K562 (cell line): ENCODE measurements around the gene ACTN1. TPM values are rescaled to one million over a fixed set of nuclear protein-coding genes. Genes with fewer than 3 reads are reported as not detected.
A peak's percentile ranks its signal among the peaks of the same experiment; 100 is the strongest.

Experiments used
- ATAC-seq: fragments of 200-7000 bp; cut with Tn5 transposase; 3 replicates; pipeline ENCODE4 v1.9.1; 2020; ENCODE audit warnings: moderate library complexity
- BruUV-seq: library from RNA; stranded (reverse); fragments of 400-500 nt; replicated peaks from 2 replicates; lab custom pipeline; 2021; lab: Mats Ljungman, UMichigan
- CTCF ChIA-PET: fragments of 300-600 bp; formaldehyde crosslinking; extraction: SDS; loops from one replicate; lab custom pipeline; 2021; ENCODE audit warnings: low intra/inter-chr PET ratio; lab: Yijun Ruan, JAX
- POLR2A ChIA-PET: fragments of 300-600, 350-650 bp; sonication (Branson Sonifier 250); formaldehyde crosslinking; extraction: SDS; loops from one replicate; lab custom pipeline; 2021; ENCODE audit warnings: antibody characterized with exemption, inconsistent platforms; lab: Yijun Ruan, JAX
- DNase-seq, 4 experiments: peaks; one replicate each; pipeline versions ENCODE4 v3.0.0 to v3.0.0-alpha.2; 2011 to 2018; ENCODE audit warnings: low spot score in 3 of 4, mixed read lengths in 3 of 4; ENCODE audit errors: extremely low read depth in 1 of 4
- FAIRE-seq: peaks from 2 replicates; lab custom pipeline; 2011; peaks lifted over from hg19 to GRCh38; lab: Jason Lieb, UNC
- H2AFZ ChIP-seq: 2 replicates; pipeline ENCODE4 v1.6.0; 2011; ENCODE audit warnings: low read depth, low read length, control low read depth, inconsistent platforms
- H3K27ac ChIP-seq: fragments of 200-600 bp; 3 replicates; pipeline ENCODE4 v1.8.0; 2011; ENCODE audit warnings: low read depth, mild to moderate bottlenecking, control low read depth, inconsistent platforms, low read length, moderate library complexity, mixed read lengths; ENCODE audit errors: extremely low read depth
- H3K27me3 ChIP-seq, 2 experiments: fragments of 300-600 bp in 1 of 2; 2 replicates in 1 of 2; 3 replicates in 1 of 2; pipeline versions ENCODE4 v1.6.0 to v1.8.0; 2011; ENCODE audit warnings: inconsistent platforms in 2 of 2, low read length in 2 of 2, mild to moderate bottlenecking in 1 of 2, mixed read lengths in 1 of 2, moderate library complexity in 1 of 2; ENCODE audit not compliant: control insufficient read depth in 2 of 2, insufficient read depth in 2 of 2
- H3K36me3 ChIP-seq: fragments of 300-600 bp; 3 replicates; pipeline ENCODE4 v1.8.0; 2011; ENCODE audit warnings: mild to moderate bottlenecking, low read length, inconsistent platforms; ENCODE audit not compliant: control insufficient read depth, insufficient read depth
- H3K4me1 ChIP-seq, 2 experiments: fragments of 200-600 bp in 1 of 2; replicated peaks in 1 of 2; 2 replicates in 1 of 2; 3 replicates in 1 of 2; pipeline versions ENCODE4 v1.5.1 to v1.8.0; 2011; ENCODE audit warnings: inconsistent platforms in 2 of 2, low read length in 2 of 2, mild to moderate bottlenecking in 1 of 2, mixed read lengths in 1 of 2, moderate library complexity in 1 of 2; ENCODE audit not compliant: control insufficient read depth in 2 of 2, insufficient read depth in 2 of 2
- H3K4me2 ChIP-seq: 2 replicates; pipeline ENCODE4 v1.6.1; 2011; ENCODE audit warnings: low read length, control low read depth, inconsistent platforms, mixed read lengths; ENCODE audit not compliant: insufficient read depth
- H3K4me3 ChIP-seq: fragments of 200-600 bp; sonication (generic), shearing (Covaris generic); 2 replicates; pipeline ENCODE4 v1.5.1; 2016; ENCODE audit warnings: control low read depth, inconsistent platforms
- H3K79me2 ChIP-seq: fragments of 200-600 bp; 3 replicates; pipeline ENCODE4 v1.8.0; 2011; ENCODE audit warnings: low read length, inconsistent platforms; ENCODE audit not compliant: control insufficient read depth, insufficient read depth
- H3K9ac ChIP-seq, 2 experiments: 2 replicates each; pipeline versions ENCODE4 v1.6.0 to v1.6.1; 2011; ENCODE audit warnings: low read depth in 2 of 2, low read length in 2 of 2, control low read depth in 1 of 2, inconsistent platforms in 1 of 2, mild to moderate bottlenecking in 1 of 2, mixed read lengths in 1 of 2; ENCODE audit not compliant: insufficient read depth in 1 of 2
- H3K9me1 ChIP-seq: one replicate; pipeline ENCODE4 v1.6.0; 2011; ENCODE audit warnings: inconsistent platforms, mild to moderate bottlenecking, low read length, moderate library complexity; ENCODE audit not compliant: control insufficient read depth, insufficient read depth
- H3K9me3 ChIP-seq: replicated peaks from 2 replicates; pipeline ENCODE4 v1.5.1; 2011; ENCODE audit warnings: low read depth, low read length, inconsistent platforms; ENCODE audit not compliant: control insufficient read depth, insufficient read depth
- H4K20me1 ChIP-seq: replicated peaks from 2 replicates; pipeline ENCODE4 v1.6.1; 2011; ENCODE audit warnings: low read length, inconsistent platforms, mixed read lengths; ENCODE audit not compliant: control insufficient read depth, insufficient read depth
- ARID1B ChIP-seq: fragments of 450-650 bp; IDR thresholded peaks from 2 replicates; pipeline ENCODE4 v1.6.1; 2016; ENCODE audit warnings: antibody characterized with exemption, mild to moderate bottlenecking, inconsistent platforms
- CBFA2T3 ChIP-seq: fragments of 450-650 bp; IDR thresholded peaks from 2 replicates; pipeline ENCODE4 v1.6.1; 2017
- CHCHD3 ChIP-seq: fragments of 250-450 bp; sonication (Bioruptor Pico); IDR thresholded peaks from 2 replicates; pipeline ENCODE4 v2.1.2; 2022; ENCODE audit warnings: mild to moderate bottlenecking
- CREB3L1 ChIP-seq: fragments of 450-650 bp; IDR thresholded peaks from 2 replicates; pipeline ENCODE4 v1.6.1; 2014; ENCODE audit warnings: low read depth, mild to moderate bottlenecking, moderate library complexity, borderline replicate concordance
- CREBBP ChIP-seq: IDR thresholded peaks from one replicate; pipeline ENCODE4 v1.6.1; 2012; ENCODE audit warnings: low read depth, mild to moderate bottlenecking, control low read depth, inconsistent platforms, low read length
- ETV1 ChIP-seq: fragments of 450-650 bp; conservative IDR thresholded peaks from 2 replicates; pipeline ENCODE4 v1.6.1; 2016; ENCODE audit warnings: missing genetic modification characterization, control low read depth, low read depth, missing compliant biosample characterization
- EWSR1 ChIP-seq: fragments of 450-650 bp; IDR thresholded peaks from 2 replicates; pipeline ENCODE4 v1.6.1; 2018; ENCODE audit warnings: borderline replicate concordance, mild to moderate bottlenecking, low read depth, moderate library complexity; ENCODE audit not compliant: partially characterized antibody
- MNT ChIP-seq, 2 experiments: fragments of 450-650 bp; conservative IDR thresholded peaks; 2 replicates each; pipeline ENCODE4 v1.6.1; 2017; ENCODE audit warnings: mild to moderate bottlenecking in 2 of 2, moderate library complexity in 2 of 2
- MXI1 ChIP-seq: IDR thresholded peaks from 2 replicates; pipeline ENCODE4 v1.6.1; 2011; ENCODE audit warnings: low read depth, mild to moderate bottlenecking, improper control_type of control experiment, low read length
- MYNN ChIP-seq, 2 experiments: sonication (generic); formaldehyde crosslinking in 1 of 2; IDR thresholded peaks; 2 replicates each; pipeline versions ENCODE4 v1.5.0 to v1.6.1; 2016 to 2020; ENCODE audit warnings: antibody characterized with exemption in 1 of 2, missing genetic modification reagents in 1 of 2
- NCOA6 ChIP-seq: fragments of 450-650 bp; IDR thresholded peaks from 2 replicates; pipeline ENCODE4 v1.6.1; 2017; ENCODE audit warnings: mild to moderate bottlenecking
- NFE2 ChIP-seq: IDR thresholded peaks from 2 replicates; pipeline ENCODE4 v1.6.1; 2014; ENCODE audit warnings: antibody characterized with exemption, low read depth
- RBM14 ChIP-seq: fragments of 200-400 bp; formaldehyde crosslinking; IDR thresholded peaks from 2 replicates; pipeline ENCODE4 v1.6.1; 2018; ENCODE audit warnings: low read depth, mild to moderate bottlenecking, low read length, moderate library complexity, borderline replicate concordance; ENCODE audit not compliant: insufficient read depth
- RFX1 ChIP-seq: fragments of 450-650 bp; IDR thresholded peaks from 2 replicates; pipeline ENCODE4 v1.6.1; 2016; ENCODE audit warnings: mild to moderate bottlenecking, moderate library complexity
- SMAD2 ChIP-seq: fragments of 150-350 bp; IDR thresholded peaks from 2 replicates; pipeline ENCODE4 v1.6.1; 2014; ENCODE audit warnings: low read depth, mild to moderate bottlenecking, low read length
- SMC3 ChIP-seq: conservative IDR thresholded peaks from 2 replicates; pipeline ENCODE4 v1.6.1; 2011; ENCODE audit warnings: low read depth, low read length, improper control_type of control experiment; ENCODE audit not compliant: insufficient read depth
- SPI1 ChIP-seq: IDR thresholded peaks from 2 replicates; pipeline ENCODE4 v1.6.1; 2011; ENCODE audit warnings: low read depth, low read length, control low read depth, borderline replicate concordance
- SRSF3 ChIP-seq: fragments of 200-400 bp; formaldehyde crosslinking; IDR thresholded peaks from 2 replicates; pipeline ENCODE4 v1.6.1; 2016; ENCODE audit warnings: mild to moderate bottlenecking, low read length, moderate library complexity; ENCODE audit not compliant: insufficient read depth
- TAF15 ChIP-seq: fragments of 200-400 bp; formaldehyde crosslinking; IDR thresholded peaks from 2 replicates; pipeline ENCODE4 v1.6.1; 2017; ENCODE audit warnings: mild to moderate bottlenecking, low read depth, low read length, moderate library complexity
- ZNF143 ChIP-seq: sonication (generic); formaldehyde crosslinking; IDR thresholded peaks from 2 replicates; pipeline ENCODE4 v1.9.0; 2022; ENCODE audit warnings: mild to moderate bottlenecking, missing genetic modification reagents
- WGBS: fragments of 100-300 bp; shearing (Covaris generic); methylation state at CpG from one replicate; pipeline ENCODE4 v1.1.6; 2016; ENCODE audit warnings: low coverage, mixed read lengths; ENCODE audit not compliant: insufficient coverage; ENCODE audit errors: missing lambda C conversion rate; 5-methylcytosine and 5-hydroxymethylcytosine counted together
- in situ Hi-C: fragments of 300-500 bp; cut with MboI; formaldehyde crosslinking; loops from 4 replicates; pipeline ENCODE4 v1.15.0; 2018; ENCODE audit warnings: inconsistent platforms, mixed read lengths
- intact Hi-C: fragments of 100-400 bp; cut with micrococcal nuclease; formaldehyde crosslinking; loops from 2 replicates; pipeline ENCODE4 v1.14.2; 2022
- polyA plus RNA-seq, 8 experiments: library from polyadenylated mRNA; depleted of rRNA in 4 of 8; stranded (reverse) in 5 of 8; unstranded in 3 of 8; fragments of >200 nt; fragmentation: Nextera tagmentation in 2 of 8; fragmentation: Illumina TruSeq in 1 of 8; extraction: Ambion mirVana in 2 of 8; extraction: Trizol in 1 of 8; gene quantifications; 2 replicates each; pipeline versions ENCODE4 v1.2.1 to v1.2.3, GENCODE V29; 2011 to 2014; ENCODE audit warnings: inconsistent platforms in 1 of 8, missing spikeins in 1 of 8
- total RNA-seq, 7 experiments: library from RNA; depleted of rRNA in 6 of 7; stranded (reverse); fragments of >200 nt in 6 of 7; fragmentation: Illumina TruSeq in 2 of 7; extraction: Trizol in 2 of 7; gene quantifications; 2 replicates each; pipeline versions ENCODE4 v1.2.1 to v1.2.3, GENCODE V29; 2011 to 2021; ENCODE audit warnings: low replicate concordance in 1 of 7
- TF ChIP-seq, protein P1 (sequence below): fragments of 450-650 bp; IDR thresholded peaks from 2 replicates; pipeline ENCODE4 v1.6.1; 2016

Gene ACTN1
- total and polyA plus RNA-seq, 9 of the 15 experiments (the other 6 are each of a cell fraction or from before 2014, with no cell fraction given) = 2.2 to 67.7 (median 34.5) TPM

DNA sequence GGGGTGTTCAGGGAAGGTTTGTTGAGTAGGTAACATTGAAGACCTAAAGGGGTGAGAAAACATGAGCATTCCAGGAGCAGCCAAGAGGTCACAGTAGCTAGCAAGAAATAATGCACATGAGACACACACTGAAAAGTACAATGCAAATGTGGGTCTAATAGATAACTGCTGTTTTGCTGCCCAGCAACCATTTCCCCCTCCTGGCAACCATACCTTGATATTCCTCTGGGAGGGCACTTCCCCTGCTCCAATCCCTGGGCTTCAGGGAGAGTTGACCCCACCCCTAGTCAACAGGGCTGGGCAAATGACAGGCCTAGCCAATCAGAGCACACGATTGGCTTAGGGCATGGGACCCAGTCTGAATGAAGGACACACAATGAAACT is 8.5 kb upstream of the ACTN1 start:
- Histone ChIP-seq H3K9ac (no peak overlapping the region), H3K9me3 (no peaks in the 10 kb centered on the region), H2AFZ (peak overlapping the region; percentile 65), H3K27ac (0 out of 3 replicates have a peak overlapping the region, but pooled peaks have one; percentile 7), H3K4me3 (no peak overlapping the region), H3K79me2 (no peaks in the 10 kb centered on the region), H3K27me3 (no peaks in the 10 kb centered on the region), H3K36me3 (no peaks in the 10 kb centered on the region), H4K20me1 (no peaks in the 10 kb centered on the region), H3K4me2 (no peak overlapping the region), H3K4me1 (peaks cover 0 to 9% of the 10 kb centered on the region in 2 experiments; a peak in 2 of 5 replicates), H3K9me1 (no peaks in the 10 kb centered on the region)
- peak; percentile 93 for FAIRE-seq
- ChIA-PET POLR2A (interaction anchor here (0.7 to 1.2 kb wide), 3 partner anchors 13 to 22 kb away, joined by 3 to 4 read pairs (median 4); no protein-coding TSS in a partner anchor), CTCF (no interaction called here)
- in situ Hi-C loops (no loop called here), intact Hi-C loops (no loop called here)
- ATAC-seq = peak; percentile 97
- peak; percentile 59 to 86 (median 66) for DNase-seq
- WGBS = no CpG with 5 or more reads among the region's 1 CpG
- BruUV-seq = no TSS peak
- no peak for TF ChIP-seq CREBBP
- no peak for TF ChIP-seq CHCHD3 (CRISPR knock-in tag)
- peak; percentile 64 for TF ChIP-seq SPI1
- no peak for TF ChIP-seq ETV1 (tag)
- TF ChIP-seq MYNN (IDR thresholded peaks at IDR 0.05) = peak; percentile 75; the same call in 1 of the 2 replicates
- no peak for TF ChIP-seq MYNN (CRISPR knock-in tag; IDR thresholded peaks at IDR 0.05)
- TF ChIP-seq CREB3L1 = no peak
- TF ChIP-seq SMC3 = no peak
- TF ChIP-seq SRSF3 = no peak
- no peak for TF ChIP-seq EWSR1
- peak; percentile 79 for TF ChIP-seq RFX1
- TF ChIP-seq CBFA2T3 = peak; percentile 47; the same call in 1 of the 2 replicates
- TF ChIP-seq NCOA6 = no peak
- TF ChIP-seq, protein P1, sequence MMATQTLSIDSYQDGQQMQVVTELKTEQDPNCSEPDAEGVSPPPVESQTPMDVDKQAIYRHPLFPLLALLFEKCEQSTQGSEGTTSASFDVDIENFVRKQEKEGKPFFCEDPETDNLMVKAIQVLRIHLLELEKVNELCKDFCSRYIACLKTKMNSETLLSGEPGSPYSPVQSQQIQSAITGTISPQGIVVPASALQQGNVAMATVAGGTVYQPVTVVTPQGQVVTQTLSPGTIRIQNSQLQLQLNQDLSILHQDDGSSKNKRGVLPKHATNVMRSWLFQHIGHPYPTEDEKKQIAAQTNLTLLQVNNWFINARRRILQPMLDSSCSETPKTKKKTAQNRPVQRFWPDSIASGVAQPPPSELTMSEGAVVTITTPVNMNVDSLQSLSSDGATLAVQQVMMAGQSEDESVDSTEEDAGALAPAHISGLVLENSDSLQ = peak; percentile 15; the same call in 1 of the 2 replicates
- no peak for TF ChIP-seq RBM14
- TF ChIP-seq ZNF143 = no peak
- TF ChIP-seq ARID1B = peak; percentile 50; the same call in 1 of the 2 replicates
- TF ChIP-seq NFE2 = no peak
- no peak for TF ChIP-seq SMAD2
- no peak for TF ChIP-seq TAF15
- no peak for TF ChIP-seq MNT (conservative IDR thresholded peaks at IDR 0.05)
- TF ChIP-seq MXI1 = peak; percentile 77
